Karpas-422 (cell line): ENCODE data around the gene CHRNA4. TPM values are rescaled to one million over a fixed set of nuclear protein-coding genes. Genes with fewer than 3 reads are reported as not detected.

ENCODE experiments used
- DNase-seq: peaks from one replicate; pipeline ENCODE4 v3.0.0-alpha.2; 2015
- H2AFZ ChIP-seq: fragments of 200-600 bp; sonication (generic); 2 replicates; pipeline ENCODE4 v1.6.1; 2014; ENCODE audit warnings: antibody characterized with exemption, low read length, mixed read lengths
- H3K27ac ChIP-seq: fragments of 200-600 bp; sonication (generic); 2 replicates; pipeline ENCODE4 v1.5.1; 2014; ENCODE audit warnings: mild to moderate bottlenecking, low read length, moderate library complexity
- H3K27me3 ChIP-seq: fragments of 200-600 bp; sonication (generic); 2 replicates; pipeline ENCODE4 v1.6.1; 2014; ENCODE audit warnings: low read length, mixed read lengths
- H3K36me3 ChIP-seq: fragments of 200-600 bp; sonication (generic); 2 replicates; pipeline ENCODE4 v1.6.1; 2014; ENCODE audit warnings: low read length, mixed read lengths; ENCODE audit not compliant: insufficient read depth
- H3K4me1 ChIP-seq: fragments of 200-600 bp; sonication (generic); 2 replicates; pipeline ENCODE4 v1.6.1; 2014; ENCODE audit warnings: mild to moderate bottlenecking, low read length, mixed read lengths
- H3K4me2 ChIP-seq: fragments of 200-600 bp; sonication (generic); 2 replicates; pipeline ENCODE4 v1.6.1; 2014; ENCODE audit warnings: low read length, low read depth, mild to moderate bottlenecking; ENCODE audit not compliant: poor library complexity, severe bottlenecking
- H3K4me3 ChIP-seq: fragments of 200-600 bp; sonication (generic); 2 replicates; pipeline ENCODE4 v1.5.1; 2014; ENCODE audit warnings: mild to moderate bottlenecking, antibody characterized with exemption, low read length, mixed read lengths
- H3K79me2 ChIP-seq: fragments of 200-600 bp; sonication (generic); 2 replicates; pipeline ENCODE4 v1.6.1; 2014; ENCODE audit warnings: mild to moderate bottlenecking, low read length, mixed read lengths
- H3K9ac ChIP-seq: fragments of 200-600 bp; sonication (generic); 2 replicates; pipeline ENCODE4 v1.6.0; 2014; ENCODE audit warnings: low read length
- H3K9me2 ChIP-seq: fragments of 200-600 bp; sonication (generic), shearing (Covaris generic); replicated peaks from 2 replicates; pipeline ENCODE4 v1.6.0; 2014; ENCODE audit warnings: mild to moderate bottlenecking, low read length, moderate library complexity; ENCODE audit not compliant: insufficient read depth
- H3K9me3 ChIP-seq: fragments of 300-700, 200-600 bp; sonication (generic); 2 replicates; pipeline ENCODE4 v1.6.1; 2014; ENCODE audit warnings: low read length, mixed read lengths
- H4K20me1 ChIP-seq: fragments of 200-600 bp; sonication (generic); 2 replicates; pipeline ENCODE4 v1.6.1; 2014; ENCODE audit warnings: mild to moderate bottlenecking, antibody characterized with exemption, low read length, low read depth; ENCODE audit not compliant: insufficient read depth
- total RNA-seq: library from RNA; depleted of rRNA; stranded (reverse); fragments of >200 nt; shearing (Covaris generic); gene quantifications from 2 replicates; pipeline ENCODE4 v1.2.3, GENCODE V29; 2014; ENCODE audit warnings: low replicate concordance

Gene CHRNA4
- total RNA-seq, 1 experiment from 2014 or later = not detected

DNA sequence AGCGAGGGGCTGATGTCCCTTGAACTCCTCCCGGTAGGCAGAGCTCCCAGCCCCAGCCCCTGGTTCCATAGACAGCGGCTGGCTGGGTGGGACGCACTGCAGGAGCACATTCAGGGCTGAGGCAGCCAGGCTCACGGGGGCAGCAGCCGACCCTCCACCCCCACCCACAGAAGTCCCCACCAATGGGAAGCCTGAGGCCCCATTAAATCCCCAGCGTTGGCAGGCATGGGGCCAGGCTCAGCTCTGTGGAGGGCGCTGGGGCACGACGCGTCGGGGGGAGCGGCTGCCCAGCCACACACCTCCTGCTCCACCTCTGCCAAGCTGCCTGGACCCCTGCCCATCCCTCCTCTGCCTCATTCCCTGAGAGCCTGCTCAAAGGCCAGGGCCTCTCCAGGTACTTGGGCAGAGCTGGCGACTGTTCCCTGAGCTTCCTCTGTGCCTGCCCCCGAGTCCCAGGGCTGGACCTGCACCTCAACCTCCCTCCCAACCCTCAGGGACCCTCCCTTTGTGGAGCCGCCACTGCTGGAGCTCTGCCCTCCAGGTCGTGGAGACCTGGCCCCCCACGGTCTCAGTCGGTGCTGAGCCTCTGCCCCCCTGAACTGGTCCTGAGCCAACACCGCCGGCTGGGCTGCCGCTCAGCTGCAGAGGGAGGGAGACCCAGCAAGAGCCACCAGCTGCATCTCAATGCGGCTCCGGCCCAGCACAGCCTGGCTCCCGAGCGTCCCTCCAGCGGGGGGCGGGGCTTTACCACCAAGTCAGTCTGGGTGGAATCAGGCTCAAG lies 9.1 kb downstream of the CHRNA4 start:
- Histone ChIP-seq H4K20me1 (no peaks in the 10 kb centered on the region), H3K9ac (no peak overlapping the region), H3K79me2 (no peaks in the 10 kb centered on the region), H3K4me1 (no peaks in the 10 kb centered on the region), H3K4me3 (no peak overlapping the region), H3K27me3 (no peaks in the 10 kb centered on the region), H3K4me2 (no peak overlapping the region), H3K27ac (no peak overlapping the region), H3K36me3 (no peaks in the 10 kb centered on the region), H3K9me2 (no peaks in the 10 kb centered on the region), H2AFZ (no peak overlapping the region), H3K9me3 (no peaks in the 10 kb centered on the region; the same call in 1 of the 2 replicates)
- no peak for DNase-seq

DNA sequence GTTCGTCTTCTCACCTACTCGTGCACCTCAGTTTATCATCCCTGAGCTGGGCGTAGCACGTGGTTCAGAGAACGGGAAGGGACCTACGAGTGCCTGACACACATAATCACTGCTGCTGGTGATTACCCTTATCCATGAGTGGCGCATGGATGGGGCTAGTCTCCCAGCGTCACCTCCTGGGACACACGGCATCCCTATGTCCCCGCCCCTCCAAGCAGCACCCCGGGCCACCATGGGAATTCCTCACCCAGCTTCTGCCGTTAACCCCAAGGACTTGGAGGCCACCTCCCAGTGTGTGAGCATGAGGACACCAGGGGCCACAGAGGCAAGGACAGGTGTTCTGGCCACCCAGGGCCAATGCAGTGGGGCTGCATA lies 9.8 kb downstream of the CHRNA4 start:
- no peak overlapping the region for H3K4me2 ChIP-seq
- H3K27me3 ChIP-seq = no peaks in the 10 kb centered on the region
- H3K9ac ChIP-seq = no peak overlapping the region
- H2AFZ ChIP-seq = no peak overlapping the region
- H3K4me1 ChIP-seq = no peaks in the 10 kb centered on the region
- no peaks in the 10 kb centered on the region for H4K20me1 ChIP-seq
- DNase-seq = no peak
- no peak overlapping the region for H3K27ac ChIP-seq
- no peak overlapping the region for H3K4me3 ChIP-seq
- no peaks in the 10 kb centered on the region for H3K79me2 ChIP-seq
- H3K9me2 ChIP-seq = no peaks in the 10 kb centered on the region
- H3K9me3 ChIP-seq = no peaks in the 10 kb centered on the region; the same call in 1 of the 2 replicates
- no peaks in the 10 kb centered on the region for H3K36me3 ChIP-seq

DNA sequence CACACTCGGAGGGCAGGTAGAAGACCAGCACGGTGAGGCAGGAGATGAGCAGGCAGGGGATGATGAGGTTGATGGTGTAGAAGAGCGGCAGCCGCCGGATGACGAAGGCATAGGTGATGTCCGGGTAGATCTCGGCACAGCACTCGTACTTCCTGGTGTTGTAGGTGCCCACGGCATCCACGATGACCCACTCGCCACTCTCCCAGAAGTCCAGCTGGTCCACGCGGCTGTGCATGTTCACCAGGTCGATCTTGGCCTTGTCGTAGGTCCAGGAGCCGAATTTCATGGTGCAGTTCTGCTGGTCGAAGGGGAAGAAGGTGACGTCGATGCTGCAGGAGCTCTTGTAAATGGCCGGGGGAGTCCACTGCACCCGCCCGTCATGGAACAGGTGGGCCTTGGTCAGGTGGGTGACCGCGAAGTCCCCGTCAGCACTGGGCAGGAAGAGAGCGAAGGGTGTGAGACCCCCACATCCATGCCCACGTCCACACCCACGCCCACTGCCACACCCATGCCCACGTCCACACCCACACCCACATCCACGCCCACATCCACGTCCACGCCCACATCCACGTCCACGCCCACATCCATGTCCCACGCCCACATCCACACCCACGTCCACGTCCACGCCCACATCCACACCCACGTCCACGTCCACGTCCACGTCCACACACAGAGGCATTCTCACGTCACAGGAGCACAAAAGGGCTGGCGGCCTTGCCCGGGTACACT lies 10.4 kb downstream of the CHRNA4 start:
- Histone ChIP-seq H3K9me2 (no peaks in the 10 kb centered on the region), H3K4me1 (no peaks in the 10 kb centered on the region), H3K4me2 (no peak overlapping the region), H3K79me2 (no peaks in the 10 kb centered on the region), H3K9ac (no peak overlapping the region), H4K20me1 (no peaks in the 10 kb centered on the region), H3K27ac (no peak overlapping the region), H3K36me3 (no peaks in the 10 kb centered on the region), H3K9me3 (no peaks in the 10 kb centered on the region; the same call in 1 of the 2 replicates), H2AFZ (no peak overlapping the region), H3K27me3 (no peaks in the 10 kb centered on the region), H3K4me3 (no peak overlapping the region)
- no peak for DNase-seq

DNA sequence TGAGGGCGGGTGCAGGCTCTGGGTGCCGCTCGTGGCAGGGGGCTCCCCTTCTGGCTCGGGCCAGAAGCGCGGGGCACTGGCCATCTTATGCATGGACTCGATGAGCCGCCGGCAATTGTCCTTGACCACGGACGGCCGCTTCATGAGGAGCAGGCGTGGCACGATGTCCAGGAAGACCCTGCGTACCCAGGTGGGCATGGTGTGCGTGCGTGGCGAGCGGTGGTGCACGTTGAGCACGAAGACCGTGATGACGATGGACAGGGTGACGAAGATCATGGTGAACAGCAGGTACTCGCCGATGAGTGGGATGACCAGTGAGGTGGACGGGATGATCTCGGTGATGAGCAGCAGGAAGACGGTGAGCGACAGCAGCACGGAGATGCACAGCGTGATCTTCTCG lies 11.0 kb downstream of the CHRNA4 start:
- DNase-seq = no peak
- Histone ChIP-seq H4K20me1 (no peaks in the 10 kb centered on the region), H3K9me2 (no peaks in the 10 kb centered on the region), H3K4me1 (no peaks in the 10 kb centered on the region), H3K27me3 (no peaks in the 10 kb centered on the region), H3K4me3 (no peak overlapping the region), H3K9me3 (no peaks in the 10 kb centered on the region; the same call in 1 of the 2 replicates), H3K4me2 (no peak overlapping the region), H3K27ac (no peak overlapping the region), H3K36me3 (no peaks in the 10 kb centered on the region), H2AFZ (no peak overlapping the region), H3K79me2 (no peaks in the 10 kb centered on the region), H3K9ac (no peak overlapping the region)

DNA sequence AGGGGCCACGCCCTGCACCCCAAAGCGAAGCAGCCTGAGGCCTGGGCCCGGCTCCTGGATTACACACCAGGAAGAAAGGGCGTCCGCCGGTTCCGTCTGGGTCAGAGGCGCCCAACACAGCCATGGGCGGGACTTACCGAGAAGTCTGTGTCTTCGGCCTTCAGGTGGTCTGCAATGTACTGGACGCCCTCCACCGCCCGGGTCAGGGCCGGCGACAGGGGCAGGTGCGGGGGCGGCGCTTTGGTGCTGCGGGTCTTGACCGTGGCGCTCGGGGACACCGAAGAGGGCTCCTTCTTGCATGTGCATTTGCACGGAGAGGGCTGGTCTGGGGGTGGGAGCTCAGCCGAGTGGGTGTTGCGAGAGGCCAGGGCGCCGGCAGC lies 11.6 kb downstream of the CHRNA4 start:
- H2AFZ ChIP-seq = no peak overlapping the region
- H3K36me3 ChIP-seq = no peaks in the 10 kb centered on the region
- no peak for DNase-seq
- no peak overlapping the region for H3K9ac ChIP-seq
- no peak overlapping the region for H3K4me2 ChIP-seq
- no peaks in the 10 kb centered on the region for H3K4me1 ChIP-seq
- H3K9me3 ChIP-seq = no peaks in the 10 kb centered on the region; the same call in 1 of the 2 replicates
- H3K9me2 ChIP-seq = no peaks in the 10 kb centered on the region
- no peak overlapping the region for H3K27ac ChIP-seq
- no peaks in the 10 kb centered on the region for H4K20me1 ChIP-seq
- H3K4me3 ChIP-seq = no peak overlapping the region
- H3K79me2 ChIP-seq = no peaks in the 10 kb centered on the region
- H3K27me3 ChIP-seq = no peaks in the 10 kb centered on the region

DNA sequence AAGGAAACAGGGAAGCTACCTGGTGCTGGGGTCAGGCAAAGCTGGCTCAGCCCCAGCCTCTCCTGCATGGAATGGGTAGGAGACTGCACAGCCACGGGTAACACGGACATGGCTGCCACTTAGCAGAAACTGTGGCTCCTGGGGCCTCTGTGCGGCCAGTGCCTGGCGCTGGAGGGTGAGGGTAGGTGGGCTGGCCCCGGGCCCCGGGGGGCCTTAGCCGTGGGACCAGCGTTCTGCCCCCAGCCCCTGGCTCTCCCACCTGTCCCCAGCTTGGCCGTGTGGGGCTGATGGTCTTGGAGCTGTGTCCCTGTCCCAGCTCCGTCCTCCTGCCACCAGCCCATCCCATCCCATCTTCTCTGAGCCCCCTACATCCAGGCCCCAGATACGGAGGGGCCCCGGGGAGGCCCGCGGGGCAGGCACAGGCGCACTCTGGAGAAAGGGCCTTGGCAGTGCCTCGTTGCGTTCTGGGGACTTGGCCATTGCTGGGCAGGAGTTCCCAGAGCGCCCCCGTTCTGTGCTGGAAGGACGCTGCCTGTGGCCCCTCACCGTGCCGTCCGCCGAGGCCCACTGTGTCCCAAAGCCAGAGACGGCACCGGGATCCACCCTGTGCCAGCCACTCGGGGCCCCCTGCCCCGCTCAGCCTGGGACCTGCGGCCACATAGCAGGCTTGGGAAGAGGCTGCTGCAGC lies 12.2 kb downstream of the CHRNA4 start:
- Histone ChIP-seq H3K9me3 (no peaks in the 10 kb centered on the region; the same call in 1 of the 2 replicates), H3K9me2 (no peaks in the 10 kb centered on the region), H3K4me2 (no peak overlapping the region), H3K36me3 (no peaks in the 10 kb centered on the region), H3K4me3 (no peak overlapping the region), H4K20me1 (no peaks in the 10 kb centered on the region), H3K9ac (no peak overlapping the region), H3K4me1 (no peaks in the 10 kb centered on the region), H2AFZ (no peak overlapping the region), H3K27me3 (no peaks in the 10 kb centered on the region), H3K79me2 (no peaks in the 10 kb centered on the region), H3K27ac (no peak overlapping the region)
- DNase-seq = no peak

DNA sequence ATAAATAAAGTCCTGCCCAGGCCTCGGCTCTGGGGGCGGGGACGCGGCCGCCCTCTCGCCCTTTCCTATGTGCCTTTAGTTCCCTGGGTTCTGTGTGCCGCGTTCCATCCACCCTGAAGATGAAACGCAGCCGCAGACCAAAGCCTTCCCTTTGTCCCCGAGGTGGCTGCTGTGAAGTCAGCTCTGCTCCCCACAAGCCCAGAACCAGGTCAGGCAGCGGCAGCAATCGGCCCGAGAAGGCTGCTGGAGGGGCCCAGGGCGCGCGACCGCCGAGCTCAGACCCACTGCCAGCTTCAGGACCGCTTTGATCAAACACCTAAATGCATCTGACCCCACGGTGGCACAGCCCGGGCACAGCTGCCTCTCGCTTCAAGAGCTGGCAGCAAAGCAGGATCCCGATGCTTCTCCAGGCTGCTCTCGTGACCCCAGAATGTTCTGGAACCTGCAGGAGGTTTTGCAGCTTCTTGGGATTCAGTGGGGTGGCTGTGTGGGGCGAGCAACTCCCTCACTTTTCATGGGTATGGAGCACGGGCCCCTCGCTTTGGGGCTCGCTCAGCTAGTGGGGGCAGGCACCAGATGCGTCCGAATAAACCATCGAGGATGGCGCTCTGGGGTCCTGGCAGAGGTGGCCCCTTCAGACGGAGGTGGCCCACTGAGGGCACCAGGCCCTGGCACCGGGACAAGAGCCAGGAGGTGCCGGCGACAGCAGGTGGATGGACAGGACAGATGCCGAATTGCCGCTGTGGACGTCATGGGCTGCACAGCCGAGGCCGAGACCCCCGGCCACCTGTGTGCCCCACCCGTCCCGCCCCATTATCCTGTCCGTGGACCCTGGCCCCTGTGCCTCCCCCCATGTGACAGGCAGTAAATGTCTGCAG lies 13.0 kb downstream of the CHRNA4 start:
- no peak overlapping the region for H3K4me2 ChIP-seq
- no peak for DNase-seq

More for the DNA sequence above, 13.0 kb downstream of the CHRNA4 start:
- H3K27me3 ChIP-seq = no peaks in the 10 kb centered on the region
- H3K9me2 ChIP-seq = no peaks in the 10 kb centered on the region
- no peaks in the 10 kb centered on the region for H3K79me2 ChIP-seq
- H3K4me3 ChIP-seq = no peak overlapping the region
- no peaks in the 10 kb centered on the region for H3K4me1 ChIP-seq
- H2AFZ ChIP-seq = no peak overlapping the region
- no peak overlapping the region for H3K27ac ChIP-seq
- no peaks in the 10 kb centered on the region for H3K36me3 ChIP-seq
- no peak overlapping the region for H3K9ac ChIP-seq
- H4K20me1 ChIP-seq = no peaks in the 10 kb centered on the region
- H3K9me3 ChIP-seq = no peaks in the 10 kb centered on the region; the same call in 1 of the 2 replicates
